NCI-H1417 (cell line): ENCODE data around the gene RGS10.
"Not testable (repeated sequence)": the region's sequence is repeated elsewhere in the genome, so short reads cannot be mapped to it uniquely, and the experiment has no call there.

ENCODE experiments used
- DNase-seq, 3 experiments: peaks; one replicate each; lab custom pipeline; 2025; lab: John Stamatoyannopoulos, UW

RGS10 gene

GRCh38 chr10:119542357-119542987 lies at the start of gene RGS10:
TSS of gene RGS10 (minus strand) at chr10:119542719. CDS start at chr10:119542638, 81 bp downstream.
- peak; percentile 9 to 58 (median 38) for DNase-seq

- no peak for DNase-seq
Measured at GRCh38 chr10:119588071-119588470, 45.6 kb upstream of the RGS10 start.

GRCh38 chr10:119578355-119578754 lies 35.8 kb upstream of the RGS10 start:
- DNase-seq = no peak

GRCh38 chr10:119575991-119576390 lies 33.5 kb upstream of the RGS10 start:
- DNase-seq = no peak

- no peak for DNase-seq
Measured at GRCh38 chr10:119575506-119575905, 33.0 kb upstream of the RGS10 start.

- DNase-seq = no peak
Measured at GRCh38 chr10:119567978-119568377, 25.5 kb upstream of the RGS10 start.

GRCh38 chr10:119562097-119562496 lies 19.6 kb upstream of the RGS10 start:
- DNase-seq = no peak

- not testable (repeated sequence) for DNase-seq
Measured at GRCh38 chr10:119559511-119559910, 17.0 kb upstream of the RGS10 start.

GRCh38 chr10:119556081-119556480 lies 13.6 kb upstream of the RGS10 start:
- not testable (repeated sequence) for DNase-seq

GRCh38 chr10:119555178-119555784 lies 12.8 kb upstream of the RGS10 start:
- DNase-seq = no peak

GRCh38 chr10:119550827-119551226 lies 8.3 kb upstream of the RGS10 start:
- DNase-seq = no peak

GRCh38 chr10:119549247-119549999 lies 6.9 kb upstream of the RGS10 start:
- no peak for DNase-seq

- DNase-seq = peak in 1 of 3 experiments; percentile 39
Measured at GRCh38 chr10:119546009-119546408, 3.5 kb upstream of the RGS10 start.

GRCh38 chr10:119545310-119545709 lies 2.8 kb upstream of the RGS10 start:
- DNase-seq = no peak

- no peak for DNase-seq
Measured at GRCh38 chr10:119543814-119544642, 1.5 kb upstream of the RGS10 start.

GRCh38 chr10:119542988-119543813 lies 682 bp upstream of the RGS10 start:
- DNase-seq = peak; percentile 12 to 61 (median 47)

- DNase-seq = no peak
Measured at GRCh38 chr10:119541459-119542356, 811 bp downstream of the RGS10 start.

- no peak for DNase-seq
Measured at GRCh38 chr10:119541046-119541445, 1.5 kb downstream of the RGS10 start.

GRCh38 chr10:119540038-119540437 lies 2.5 kb downstream of the RGS10 start:
- no peak for DNase-seq

- no peak for DNase-seq
Measured at GRCh38 chr10:119539359-119539825, 3.1 kb downstream of the RGS10 start.
